A549 (cell line): ENCODE results near the gene ADAMTS15. TPM values are rescaled to one million over a fixed set of nuclear protein-coding genes. Genes with fewer than 3 reads are reported as not detected.

Experiments
- ATAC-seq, 2 experiments: fragments of 200-7000 bp in 1 of 2; fragments of >200 bp in 1 of 2; cut with Nextera tagmentation in 1 of 2; cut with Tn5 transposase in 1 of 2; 3 replicates each; pipeline versions ENCODE4 v1.8.0 to v1.9.1; 2018 to 2020; ENCODE audit warnings: mild to moderate bottlenecking in 1 of 2, moderate library complexity in 1 of 2
- CTCF ChIA-PET: fragments of 300-600 bp; sonication (Branson Sonifier 250); formaldehyde crosslinking; extraction: SDS; loops from one replicate; lab custom pipeline; 2021; ENCODE audit warnings: antibody characterized with exemption, inconsistent platforms; lab: Yijun Ruan, JAX
- POLR2A ChIA-PET: fragments of 350-600 bp; formaldehyde crosslinking; extraction: SDS; loops from one replicate; lab custom pipeline; 2021; ENCODE audit warnings: antibody characterized with exemption, inconsistent platforms; lab: Yijun Ruan, JAX
- DNase-seq, 2 experiments: peaks; one replicate each; pipeline versions ENCODE4 v3.0.0 to v3.0.0-alpha.2; 2011 to 2016; ENCODE audit warnings: low read depth in 1 of 2, low spot score in 1 of 2
- FAIRE-seq: peaks from 2 replicates; lab custom pipeline; 2011; peaks lifted over from hg19 to GRCh38; lab: Jason Lieb, UNC
- H3K27ac ChIP-seq, 2 experiments: fragments of >200 bp; sonication (Bioruptor Twin); formaldehyde crosslinking; 3 replicates each; pipeline ENCODE4 v1.5.1; 2016 to 2017
- H3K4me1 ChIP-seq: fragments of >200 bp; sonication (Bioruptor Twin); formaldehyde crosslinking; 3 replicates; pipeline ENCODE4 v1.6.1; 2016
- H3K4me2 ChIP-seq: fragments of >200 bp; sonication (Bioruptor Twin); formaldehyde crosslinking; 3 replicates; pipeline ENCODE4 v1.6.1; 2016
- H3K4me3 ChIP-seq: fragments of >200 bp; sonication (Bioruptor Twin); formaldehyde crosslinking; 3 replicates; pipeline ENCODE4 v1.5.1; 2016
- H3K9me3 ChIP-seq: fragments of >200 bp; sonication (Bioruptor Twin); formaldehyde crosslinking; 3 replicates; pipeline ENCODE4 v1.6.1; 2016
- CBX2 ChIP-seq: fragments of 200-600 bp; sonication (generic); IDR thresholded peaks from 2 replicates; pipeline ENCODE4 v1.6.1; 2016; ENCODE audit warnings: low read depth, mild to moderate bottlenecking, borderline replicate concordance
- CBX8 ChIP-seq: fragments of 200-600 bp; sonication (generic); IDR thresholded peaks from 2 replicates; pipeline ENCODE4 v1.6.1; 2016
- CEBPB ChIP-seq, 2 experiments: fragments of >200 bp in 1 of 2; sonication (Bioruptor Twin) in 1 of 2; formaldehyde crosslinking in 1 of 2; IDR thresholded peaks; 2 replicates each; pipeline ENCODE4 v1.6.1; 2012 to 2016
- EHF ChIP-seq: fragments of 250-450 bp; sonication (Bioruptor Pico); IDR thresholded peaks from 2 replicates; pipeline ENCODE4 v1.5.0; 2020; ENCODE audit warnings: mild to moderate bottlenecking
- ESRRA ChIP-seq: fragments of 150-350 bp; IDR thresholded peaks from 2 replicates; pipeline ENCODE4 v1.6.1; 2014; ENCODE audit warnings: mild to moderate bottlenecking, low read length, borderline replicate concordance
- HEYL ChIP-seq: fragments of 250-450 bp; sonication (Bioruptor Pico); IDR thresholded peaks from 2 replicates; pipeline ENCODE4 v1.8.0; 2021; ENCODE audit warnings: mild to moderate bottlenecking, moderate library complexity
- HOXB13 ChIP-seq: fragments of 250-450 bp; sonication (Bioruptor Pico); IDR thresholded peaks from 2 replicates; pipeline ENCODE4 v1.5.0; 2020; ENCODE audit warnings: low read depth, mild to moderate bottlenecking, moderate library complexity
- JUN ChIP-seq, 2 experiments: fragments of >200 bp; sonication (Bioruptor Twin); formaldehyde crosslinking; IDR thresholded peaks; 2 replicates in 1 of 2; 3 replicates in 1 of 2; pipeline ENCODE4 v1.6.1; 2016 to 2017
- MAZ ChIP-seq: fragments of 150-350 bp; IDR thresholded peaks from 2 replicates; pipeline ENCODE4 v1.6.1; 2014; ENCODE audit warnings: antibody characterized with exemption, low read depth, low read length, borderline replicate concordance
- POLR2A ChIP-seq: IDR thresholded peaks from 2 replicates; pipeline ENCODE4 v1.6.1; 2012; ENCODE audit warnings: mild to moderate bottlenecking, low read length
- POLR2AphosphoS2 ChIP-seq: conservative IDR thresholded peaks from 2 replicates; pipeline ENCODE4 v1.6.1; 2012; ENCODE audit warnings: low read length, improper control_type of control experiment, inconsistent platforms
- RFX5 ChIP-seq: fragments of 450-650 bp; IDR thresholded peaks from 2 replicates; pipeline ENCODE4 v1.7.1; 2014; ENCODE audit warnings: antibody characterized with exemption, mild to moderate bottlenecking, moderate library complexity
- SMC3 ChIP-seq: fragments of >200 bp; sonication (Bioruptor Twin); formaldehyde crosslinking; IDR thresholded peaks from 3 replicates; pipeline ENCODE4 v1.6.1; 2018; ENCODE audit warnings: inconsistent platforms
- SREBF2 ChIP-seq: fragments of 450-650 bp; IDR thresholded peaks from 2 replicates; pipeline ENCODE4 v1.6.1; 2014; ENCODE audit warnings: mild to moderate bottlenecking, moderate library complexity
- TFCP2L1 ChIP-seq: fragments of 250-450 bp; sonication (Bioruptor Pico); IDR thresholded peaks from 2 replicates; pipeline ENCODE4 v1.5.0; 2021; ENCODE audit warnings: mild to moderate bottlenecking
- TP53 ChIP-seq: fragments of 250-450 bp; sonication (Bioruptor Pico); IDR thresholded peaks from 2 replicates; pipeline ENCODE4 v1.5.0; 2021; ENCODE audit warnings: mild to moderate bottlenecking, moderate library complexity
- ZFP36 ChIP-seq: fragments of 450-650 bp; IDR thresholded peaks from 2 replicates; pipeline ENCODE4 v1.6.1; 2014; ENCODE audit warnings: borderline replicate concordance; ENCODE audit not compliant: partially characterized antibody
- WGBS: methylation state at CpG from one replicate; pipeline ENCODE4 v1.1.6; 2017; ENCODE audit errors: missing lambda C conversion rate; 5-methylcytosine and 5-hydroxymethylcytosine counted together
- polyA plus RNA-seq, 4 experiments: library from polyadenylated mRNA; depleted of rRNA in 3 of 4; stranded (reverse); fragments of >200 nt; fragmentation: RNase III in 1 of 4; extraction: RNeasy Plus Mini Kit Qiagen cat#74134 plus additional on column Dnase treatment in 1 of 4; gene quantifications; 2 replicates in 3 of 4; 3 replicates in 1 of 4; pipeline ENCODE4 v1.2.3, GENCODE V29; 2011 to 2017
- TF ChIP-seq, protein P1 (sequence below): fragments of 250-450 bp; sonication (Bioruptor Pico); IDR thresholded peaks from 2 replicates; pipeline ENCODE4 v1.5.0; 2021; ENCODE audit warnings: mild to moderate bottlenecking, moderate library complexity, borderline replicate concordance
- TF ChIP-seq, protein P2 (sequence below): fragments of >200 bp; sonication (Bioruptor Twin); formaldehyde crosslinking; IDR thresholded peaks from 3 replicates; pipeline ENCODE4 v1.6.1; 2016
- TF ChIP-seq, protein P3 (sequence below): fragments of >200 bp; sonication (Bioruptor Twin); formaldehyde crosslinking; IDR thresholded peaks from 3 replicates; pipeline ENCODE4 v1.5.1; 2016
- TF ChIP-seq, protein P4 (sequence below): IDR thresholded peaks from 2 replicates; pipeline ENCODE4 v1.6.1; 2012

The ADAMTS15 gene
- polyA plus RNA-seq, 2 of the 4 experiments (the other 2 are of a cell fraction): 2.2 to 4.0 TPM

DNA sequence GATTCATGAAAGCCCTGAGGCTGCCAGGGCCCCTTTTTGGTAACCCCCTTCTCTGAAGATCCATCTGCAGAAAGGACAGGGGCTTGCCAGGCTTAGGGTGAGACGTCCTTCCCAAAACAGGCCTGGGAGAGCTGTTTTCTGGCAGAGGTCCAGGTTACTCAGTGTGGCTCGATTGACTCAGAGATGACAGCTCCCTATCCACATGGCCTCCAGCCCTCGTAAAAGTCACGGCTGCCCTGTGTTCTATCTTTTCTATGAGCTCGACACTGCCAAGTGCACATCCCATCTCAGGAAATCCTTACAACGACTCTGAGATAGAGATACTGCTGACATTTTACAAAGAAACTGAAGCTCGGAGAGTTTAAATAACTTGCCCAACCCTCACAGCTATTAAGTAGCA is 40.5 kb upstream of the ADAMTS15 start:
- no peak overlapping the region for H3K4me2 ChIP-seq
- POLR2A ChIA-PET: no interaction called here
- CTCF ChIA-PET: interaction anchor here (2.6 kb wide), 1 partner anchor 22 kb away, joined by 8 read pairs; no protein-coding TSS in a partner anchor
- no peak overlapping the region for H3K27ac ChIP-seq
- 16% methylated on average over 7 of the region's 7 CpGs for WGBS
- H3K4me3 ChIP-seq: no peak overlapping the region
- DNase-seq: peak in 1 of 2 experiments; percentile 14
- no peak for TF ChIP-seq CEBPB (IDR thresholded peaks at IDR 0.05)
- TF ChIP-seq POLR2AphosphoS2: no peak
- TF ChIP-seq ZFP36: no peak
- TF ChIP-seq SREBF2: no peak
- TF ChIP-seq JUN (IDR thresholded peaks at IDR 0.05): no peak
- no peak for TF ChIP-seq CBX8
- no peak for TF ChIP-seq HEYL (CRISPR knock-in tag)
- no peak for TF ChIP-seq RFX5
- no peak for TF ChIP-seq HOXB13 (CRISPR knock-in tag)
- TF ChIP-seq EHF (CRISPR knock-in tag): no peak
- TF ChIP-seq, protein P1, sequence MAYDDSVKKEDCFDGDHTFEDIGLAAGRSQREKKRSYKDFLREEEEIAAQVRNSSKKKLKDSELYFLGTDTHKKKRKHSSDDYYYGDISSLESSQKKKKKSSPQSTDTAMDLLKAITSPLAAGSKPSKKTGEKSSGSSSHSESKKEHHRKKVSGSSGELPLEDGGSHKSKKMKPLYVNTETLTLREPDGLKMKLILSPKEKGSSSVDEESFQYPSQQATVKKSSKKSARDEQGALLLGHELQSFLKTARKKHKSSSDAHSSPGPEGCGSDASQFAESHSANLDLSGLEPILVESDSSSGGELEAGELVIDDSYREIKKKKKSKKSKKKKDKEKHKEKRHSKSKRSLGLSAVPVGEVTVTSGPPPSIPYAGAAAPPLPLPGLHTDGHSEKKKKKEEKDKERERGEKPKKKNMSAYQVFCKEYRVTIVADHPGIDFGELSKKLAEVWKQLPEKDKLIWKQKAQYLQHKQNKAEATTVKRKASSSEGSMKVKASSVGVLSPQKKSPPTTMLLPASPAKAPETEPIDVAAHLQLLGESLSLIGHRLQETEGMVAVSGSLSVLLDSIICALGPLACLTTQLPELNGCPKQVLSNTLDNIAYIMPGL (CRISPR knock-in tag): no peak
- no peak for TF ChIP-seq SMC3
- TF ChIP-seq MAZ: no peak
- no peak for TF ChIP-seq TP53 (CRISPR knock-in tag)
- TF ChIP-seq, protein P2, sequence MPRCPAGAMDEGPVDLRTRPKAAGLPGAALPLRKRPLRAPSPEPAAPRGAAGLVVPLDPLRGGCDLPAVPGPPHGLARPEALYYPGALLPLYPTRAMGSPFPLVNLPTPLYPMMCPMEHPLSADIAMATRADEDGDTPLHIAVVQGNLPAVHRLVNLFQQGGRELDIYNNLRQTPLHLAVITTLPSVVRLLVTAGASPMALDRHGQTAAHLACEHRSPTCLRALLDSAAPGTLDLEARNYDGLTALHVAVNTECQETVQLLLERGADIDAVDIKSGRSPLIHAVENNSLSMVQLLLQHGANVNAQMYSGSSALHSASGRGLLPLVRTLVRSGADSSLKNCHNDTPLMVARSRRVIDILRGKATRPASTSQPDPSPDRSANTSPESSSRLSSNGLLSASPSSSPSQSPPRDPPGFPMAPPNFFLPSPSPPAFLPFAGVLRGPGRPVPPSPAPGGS: no peak
- H3K9me3 ChIP-seq: no peaks in the 10 kb centered on the region
- peak; percentile 45 to 61; a peak in 3 of 6 replicates for ATAC-seq
- 0 out of 3 replicates have a peak, but pooled peaks cover 5% of the 10 kb centered on the region for H3K4me1 ChIP-seq
- no peak for FAIRE-seq

DNA sequence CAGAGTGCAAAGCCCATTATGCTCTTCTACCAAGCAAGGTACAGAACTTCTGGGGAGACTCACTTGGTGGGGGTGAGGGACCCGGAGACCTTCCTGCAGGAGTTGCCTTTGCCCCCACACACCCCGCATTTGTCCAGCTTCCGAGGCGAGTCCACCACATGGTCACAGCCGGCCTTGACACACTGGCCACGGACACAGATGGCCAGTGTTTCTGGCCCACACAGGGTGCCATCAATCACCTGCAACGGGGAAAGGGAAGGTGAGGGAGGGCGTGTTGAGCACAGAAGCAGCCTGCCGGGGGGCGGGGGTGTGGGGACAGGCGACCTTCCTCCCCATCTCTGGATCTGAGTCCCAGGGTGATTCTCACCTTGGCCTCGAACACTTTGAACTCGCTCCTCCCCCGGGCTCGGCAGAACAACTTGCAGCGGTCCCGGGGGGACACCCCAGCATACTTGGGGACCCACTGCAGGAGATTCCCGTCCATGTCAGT is 40.0 kb upstream of the ADAMTS15 start:
- TF ChIP-seq, protein P3, sequence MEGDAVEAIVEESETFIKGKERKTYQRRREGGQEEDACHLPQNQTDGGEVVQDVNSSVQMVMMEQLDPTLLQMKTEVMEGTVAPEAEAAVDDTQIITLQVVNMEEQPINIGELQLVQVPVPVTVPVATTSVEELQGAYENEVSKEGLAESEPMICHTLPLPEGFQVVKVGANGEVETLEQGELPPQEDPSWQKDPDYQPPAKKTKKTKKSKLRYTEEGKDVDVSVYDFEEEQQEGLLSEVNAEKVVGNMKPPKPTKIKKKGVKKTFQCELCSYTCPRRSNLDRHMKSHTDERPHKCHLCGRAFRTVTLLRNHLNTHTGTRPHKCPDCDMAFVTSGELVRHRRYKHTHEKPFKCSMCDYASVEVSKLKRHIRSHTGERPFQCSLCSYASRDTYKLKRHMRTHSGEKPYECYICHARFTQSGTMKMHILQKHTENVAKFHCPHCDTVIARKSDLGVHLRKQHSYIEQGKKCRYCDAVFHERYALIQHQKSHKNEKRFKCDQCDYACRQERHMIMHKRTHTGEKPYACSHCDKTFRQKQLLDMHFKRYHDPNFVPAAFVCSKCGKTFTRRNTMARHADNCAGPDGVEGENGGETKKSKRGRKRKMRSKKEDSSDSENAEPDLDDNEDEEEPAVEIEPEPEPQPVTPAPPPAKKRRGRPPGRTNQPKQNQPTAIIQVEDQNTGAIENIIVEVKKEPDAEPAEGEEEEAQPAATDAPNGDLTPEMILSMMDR: no peak
- TF ChIP-seq CEBPB (IDR thresholded peaks at IDR 0.05) (no peak), TFCP2L1 (no peak), RFX5 (no peak), POLR2A (no peak), ESRRA (no peak), CBX2 (no peak)
- TF ChIP-seq, protein P1 (CRISPR knock-in tag): no peak
- TF ChIP-seq, protein P4, sequence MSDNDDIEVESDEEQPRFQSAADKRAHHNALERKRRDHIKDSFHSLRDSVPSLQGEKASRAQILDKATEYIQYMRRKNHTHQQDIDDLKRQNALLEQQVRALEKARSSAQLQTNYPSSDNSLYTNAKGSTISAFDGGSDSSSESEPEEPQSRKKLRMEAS: no peak
- CTCF ChIA-PET: interaction anchor here (1.4 to 2.6 kb wide), 2 partner anchors 22 to 454 kb away, joined by 3 to 8 read pairs; no protein-coding TSS in a partner anchor
- ATAC-seq (no peak), FAIRE-seq (no peak), DNase-seq (no peak)
- 84% methylated on average over 5 of the region's 18 CpGs for WGBS
- Histone ChIP-seq H3K4me2 (no peak overlapping the region), H3K4me3 (no peak overlapping the region), H3K9me3 (no peaks in the 10 kb centered on the region), H3K27ac (no peak overlapping the region), H3K4me1 (0 out of 3 replicates have a peak, but pooled peaks cover 8% of the 10 kb centered on the region)
- POLR2A ChIA-PET: no interaction called here
